Measurements from ENCODE around the gene UBL4B. TPM values are rescaled to one million over a fixed set of nuclear protein-coding genes. Genes with fewer than 3 reads are reported as not detected.

The UBL4B gene, protein sequence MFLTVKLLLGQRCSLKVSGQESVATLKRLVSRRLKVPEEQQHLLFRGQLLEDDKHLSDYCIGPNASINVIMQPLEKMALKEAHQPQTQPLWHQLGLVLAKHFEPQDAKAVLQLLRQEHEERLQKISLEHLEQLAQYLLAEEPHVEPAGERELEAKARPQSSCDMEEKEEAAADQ
- polyA plus RNA-seq: not detected

DNA sequence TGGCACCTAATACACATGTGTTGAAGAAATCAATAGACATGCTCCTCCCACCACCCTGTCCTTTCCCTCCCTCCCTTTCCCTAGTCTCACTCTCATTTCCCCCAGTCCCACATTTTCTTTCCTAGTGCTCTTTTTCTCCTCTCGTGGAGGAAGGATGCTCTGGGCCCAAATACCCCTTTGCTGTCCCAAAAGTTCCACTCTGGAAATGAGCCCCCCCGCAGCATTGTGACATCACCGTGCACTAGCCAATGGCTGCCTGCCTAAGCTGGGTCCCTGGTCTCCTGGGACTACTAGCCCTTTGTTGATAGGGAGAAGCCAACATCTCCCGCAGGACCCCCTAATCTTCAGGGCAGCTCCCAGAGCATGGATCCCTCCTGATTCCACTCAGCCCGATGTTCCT is at the start of gene UBL4B:
Gene UBL4B, plus strand, starts transcription at position 301 of the 400 bp plus-strand sequence. Its CDS starts 92 bp downstream, at position 393.
- Mint-ChIP-seq H3K4me3 (no peak within 1 kb of the TSS), H3K27me3 (ENCODE audit: low read depth in 3 of 3) (peaks cover 0 to 24% (median 9%) of the 10 kb centered on the region in 3 donors), H3K27ac (no peak within 1 kb of the TSS), H3K4me1 (no peaks in the 10 kb centered on the region), H3K9me3 (no peaks in the 10 kb centered on the region), H3K36me3 (no peaks in the 10 kb centered on the region)
- DNase-seq: no peak

GRCh38 chr1:110062612-110063011 is 49.6 kb upstream of the UBL4B start:
- no peak for DNase-seq
- no peak overlapping the region for H3K27ac Mint-ChIP-seq
- peaks cover 6 to 19% (median 10%) of the 10 kb centered on the region in 3 donors for H3K36me3 Mint-ChIP-seq
- no peaks in the 10 kb centered on the region for H3K9me3 Mint-ChIP-seq
- H3K27me3 Mint-ChIP-seq (ENCODE audit: low read depth in 3 of 3): peaks cover 4 to 9% (median 6%) of the 10 kb centered on the region in 3 donors
- H3K4me3 Mint-ChIP-seq: no peak overlapping the region
- H3K4me1 Mint-ChIP-seq: no peaks in the 10 kb centered on the region

DNA sequence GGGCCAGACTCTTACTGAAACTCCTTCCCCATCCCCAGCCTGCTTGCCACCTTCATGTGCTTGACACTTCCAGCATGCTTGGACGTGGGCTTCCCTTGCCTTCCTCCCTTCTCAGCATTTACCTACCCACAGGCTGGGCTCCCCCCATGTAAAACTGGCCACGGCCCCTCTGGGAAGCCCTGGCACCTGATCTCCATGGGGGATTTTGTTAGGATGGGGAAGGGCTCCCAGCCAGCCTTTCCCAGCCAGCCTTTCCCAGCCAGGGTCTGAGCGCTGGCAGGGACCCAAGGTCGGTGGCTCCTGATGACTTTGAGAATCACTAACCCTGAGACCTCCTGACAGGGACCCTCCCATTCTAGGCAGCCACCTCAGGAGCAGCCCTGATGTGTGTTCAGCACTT is 48.5 kb upstream of the UBL4B start:
- no peaks in the 10 kb centered on the region for H3K9me3 Mint-ChIP-seq
- H3K27me3 Mint-ChIP-seq (ENCODE audit: low read depth in 3 of 3): peaks cover 4 to 15% (median 13%) of the 10 kb centered on the region in 3 donors

GRCh38 chr1:110064576-110065337 is 47.5 kb upstream of the UBL4B start:
- DNase-seq: no peak
- no peak overlapping the region for H3K4me3 Mint-ChIP-seq
- H3K27me3 Mint-ChIP-seq (ENCODE audit: low read depth in 3 of 3): peaks cover 4 to 17% (median 13%) of the 10 kb centered on the region in 3 donors
- peaks cover 0 to 12% (median 8%) of the 10 kb centered on the region in 3 donors for H3K36me3 Mint-ChIP-seq
- peaks cover 6 to 8% of the 10 kb centered on the region in 2 donors for H3K4me1 Mint-ChIP-seq
- no peaks in the 10 kb centered on the region for H3K9me3 Mint-ChIP-seq
- no peak overlapping the region for H3K27ac Mint-ChIP-seq

More for the DNA sequence above, 48.5 kb upstream of the UBL4B start:
- no peak overlapping the region for H3K27ac Mint-ChIP-seq
- no peak for DNase-seq
- H3K4me3 Mint-ChIP-seq: no peak overlapping the region
- H3K4me1 Mint-ChIP-seq: peaks cover 4 to 7% of the 10 kb centered on the region in 2 donors
- peaks cover 0 to 13% (median 8%) of the 10 kb centered on the region in 3 donors for H3K36me3 Mint-ChIP-seq

- Mint-ChIP-seq H3K36me3 (peaks cover 0 to 8% (median 8%) of the 10 kb centered on the region in 3 donors), H3K27me3 (ENCODE audit: low read depth in 3 of 3) (peaks cover 4 to 17% (median 14%) of the 10 kb centered on the region in 3 donors), H3K4me1 (peaks cover 6 to 8% of the 10 kb centered on the region in 2 donors), H3K9me3 (no peaks in the 10 kb centered on the region), H3K4me3 (no peak overlapping the region), H3K27ac (no peak overlapping the region)
- no peak for DNase-seq
Observed at GRCh38 chr1:110065841-110066240, 46.4 kb upstream of the UBL4B start.

DNA sequence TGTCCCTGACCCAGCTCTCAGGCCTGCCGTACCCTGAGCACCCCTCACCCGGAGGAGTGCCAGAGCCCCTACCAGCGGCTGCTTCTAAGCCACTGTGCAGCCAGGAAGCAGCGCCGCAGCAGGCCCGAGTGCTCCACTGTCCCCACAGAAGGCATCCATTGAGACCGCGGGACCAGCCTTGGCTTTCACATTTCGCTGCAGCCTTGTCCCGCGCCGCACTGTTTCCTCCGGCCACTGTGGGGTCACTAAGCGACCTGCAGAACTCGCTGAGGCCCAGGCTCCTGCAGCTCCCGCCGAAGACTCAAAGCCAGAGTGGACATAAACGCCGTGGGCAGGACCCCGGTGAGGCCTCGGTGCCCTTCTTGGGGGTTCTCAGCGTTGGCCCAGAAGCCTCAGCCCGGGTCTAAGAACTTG is 44.8 kb upstream of the UBL4B start:
- Mint-ChIP-seq H3K27me3 (ENCODE audit: low read depth in 3 of 3) (peaks cover 4 to 25% (median 18%) of the 10 kb centered on the region in 3 donors), H3K4me1 (peaks cover 6 to 8% of the 10 kb centered on the region in 2 donors), H3K4me3 (no peak overlapping the region), H3K9me3 (no peaks in the 10 kb centered on the region), H3K27ac (no peak overlapping the region), H3K36me3 (peaks cover 0 to 3% (median 0%) of the 10 kb centered on the region in 3 donors)
- no peak for DNase-seq

GRCh38 chr1:110067893-110068645 is 44.2 kb upstream of the UBL4B start:
- Mint-ChIP-seq H3K36me3 (peaks cover 0 to 3% (median 0%) of the 10 kb centered on the region in 3 donors), H3K27me3 (ENCODE audit: low read depth in 3 of 3) (peaks cover 6 to 25% (median 18%) of the 10 kb centered on the region in 3 donors), H3K4me3 (peak overlapping the region; percentile 33 to 74 (median 51)), H3K4me1 (peaks cover 6 to 8% of the 10 kb centered on the region in 2 donors), H3K9me3 (no peaks in the 10 kb centered on the region), H3K27ac (no peak overlapping the region)
- no peak for DNase-seq

DNA sequence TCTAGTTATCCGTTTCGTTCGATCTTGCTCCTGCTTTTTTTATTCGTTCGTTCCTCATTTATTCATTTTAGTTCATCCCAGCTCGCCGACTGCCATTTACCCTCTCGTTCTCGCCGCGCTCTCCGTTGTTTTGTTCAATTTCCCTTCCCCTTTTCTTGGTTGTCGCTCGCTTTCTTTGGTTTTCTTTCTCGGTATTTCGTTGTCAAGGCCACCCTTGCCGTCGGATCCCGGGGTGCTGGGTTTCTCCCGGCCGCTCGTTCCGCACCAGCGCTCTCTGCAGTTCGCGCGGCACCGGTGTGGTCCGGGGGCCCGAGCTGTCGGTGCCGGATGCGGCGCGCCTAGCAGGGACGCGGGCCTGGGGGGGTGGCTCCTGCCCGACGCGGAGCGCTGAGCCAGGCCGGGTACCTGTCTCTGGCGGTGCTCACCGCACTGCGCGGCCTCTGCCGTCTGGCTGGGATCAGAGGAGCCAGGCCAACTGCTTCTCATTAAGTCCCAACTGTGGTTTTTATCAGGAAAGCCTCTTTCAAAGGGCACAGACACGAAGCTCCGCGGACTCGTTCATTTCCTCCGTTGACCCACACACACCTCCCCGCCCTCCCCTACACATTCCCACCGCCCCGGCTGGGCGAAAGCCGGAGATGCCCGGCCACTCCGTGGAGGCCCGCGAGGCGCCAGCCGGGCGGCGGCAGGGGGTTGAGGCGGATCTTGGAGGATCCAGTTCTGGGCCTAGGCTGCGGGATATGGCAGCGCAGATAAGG is 43.4 kb upstream of the UBL4B start:
- H3K9me3 Mint-ChIP-seq: no peaks in the 10 kb centered on the region
- H3K27me3 Mint-ChIP-seq (ENCODE audit: low read depth in 3 of 3): peaks cover 6 to 25% (median 23%) of the 10 kb centered on the region in 3 donors
- peak overlapping the region; percentile 33 to 74 (median 51) for H3K4me3 Mint-ChIP-seq
- peaks cover 6 to 8% of the 10 kb centered on the region in 2 donors for H3K4me1 Mint-ChIP-seq
- DNase-seq: no peak
- H3K36me3 Mint-ChIP-seq: peaks cover 0 to 3% (median 0%) of the 10 kb centered on the region in 3 donors
- no peak overlapping the region for H3K27ac Mint-ChIP-seq

DNA sequence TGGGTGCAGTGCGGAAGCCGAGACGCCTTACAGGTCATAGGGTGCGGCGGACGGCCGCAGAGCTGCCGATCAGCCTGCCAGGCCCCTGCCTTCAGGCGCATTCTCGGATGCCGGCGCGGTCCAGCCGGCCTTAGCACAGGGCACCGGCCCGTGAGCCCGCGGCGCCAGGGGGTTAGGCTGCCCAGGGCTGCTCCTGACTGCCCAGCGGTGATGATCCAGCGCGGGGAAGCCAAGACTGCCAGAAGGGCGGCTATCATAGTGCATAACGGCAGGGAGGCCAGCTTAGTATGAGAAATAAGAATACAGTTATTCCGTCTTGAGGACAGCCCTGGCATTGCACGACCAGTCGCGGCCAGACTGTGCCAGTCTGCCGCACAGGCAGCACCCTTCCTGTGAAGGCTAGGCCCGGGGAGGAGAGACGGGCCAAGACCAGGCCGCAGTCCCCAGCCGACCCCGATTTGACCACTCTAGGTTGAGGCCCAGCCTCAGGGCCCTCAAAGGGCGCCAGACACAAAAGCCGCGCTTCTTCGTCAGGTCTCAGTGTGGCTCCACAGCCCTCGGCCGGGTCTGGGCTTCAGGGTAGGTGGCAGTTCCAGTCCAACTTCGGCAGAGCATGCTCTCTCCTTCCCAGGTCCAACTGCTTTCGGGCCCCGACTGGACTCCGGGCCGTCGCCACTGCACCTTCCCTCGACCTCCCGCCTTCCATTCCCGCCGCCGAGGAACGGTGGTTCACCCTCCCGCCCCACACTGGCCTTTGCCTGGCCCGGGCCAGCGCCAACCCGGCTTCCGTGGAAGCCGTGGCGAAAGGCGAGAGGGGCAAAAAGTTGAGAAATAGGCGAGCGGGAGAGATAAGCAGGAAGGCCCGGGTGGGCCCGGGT is 42.6 kb upstream of the UBL4B start:
- Mint-ChIP-seq H3K27me3 (ENCODE audit: low read depth in 3 of 3) (peaks cover 6 to 25% (median 21%) of the 10 kb centered on the region in 3 donors), H3K27ac (no peak overlapping the region), H3K36me3 (peaks cover 0 to 3% (median 0%) of the 10 kb centered on the region in 3 donors), H3K9me3 (no peaks in the 10 kb centered on the region), H3K4me1 (peaks cover 6 to 8% of the 10 kb centered on the region in 2 donors), H3K4me3 (peak overlapping the region in 1 of 5 donors; percentile 20)
- DNase-seq: no peak

DNA sequence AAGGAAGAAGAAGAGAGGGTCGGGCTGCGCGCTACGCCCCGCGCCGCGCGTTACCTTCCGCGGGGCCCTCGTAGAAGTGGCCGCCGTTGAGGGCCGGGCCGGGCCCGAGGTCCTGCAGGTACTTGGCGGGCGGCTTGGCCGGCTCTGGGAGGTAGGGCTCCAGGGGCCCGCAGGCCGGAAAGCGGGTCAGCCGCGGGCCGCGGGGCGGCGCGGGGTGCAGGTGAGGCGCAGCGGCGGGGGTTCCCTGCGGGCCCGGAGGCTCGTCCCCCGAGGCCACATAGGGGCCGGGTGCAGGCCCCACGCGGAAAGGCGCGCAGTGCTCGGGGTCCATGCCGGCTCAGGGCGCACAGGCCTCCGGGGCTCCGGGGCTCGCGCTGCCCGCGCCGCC is 42.0 kb upstream of the UBL4B start:
- Mint-ChIP-seq H3K9me3 (no peaks in the 10 kb centered on the region), H3K4me1 (peaks cover 6 to 8% of the 10 kb centered on the region in 2 donors), H3K27me3 (ENCODE audit: low read depth in 3 of 3) (peaks cover 6 to 25% (median 20%) of the 10 kb centered on the region in 3 donors), H3K27ac (no peak overlapping the region), H3K36me3 (peaks cover 0 to 3% (median 0%) of the 10 kb centered on the region in 3 donors), H3K4me3 (no peak overlapping the region)
- DNase-seq: no peak

DNA sequence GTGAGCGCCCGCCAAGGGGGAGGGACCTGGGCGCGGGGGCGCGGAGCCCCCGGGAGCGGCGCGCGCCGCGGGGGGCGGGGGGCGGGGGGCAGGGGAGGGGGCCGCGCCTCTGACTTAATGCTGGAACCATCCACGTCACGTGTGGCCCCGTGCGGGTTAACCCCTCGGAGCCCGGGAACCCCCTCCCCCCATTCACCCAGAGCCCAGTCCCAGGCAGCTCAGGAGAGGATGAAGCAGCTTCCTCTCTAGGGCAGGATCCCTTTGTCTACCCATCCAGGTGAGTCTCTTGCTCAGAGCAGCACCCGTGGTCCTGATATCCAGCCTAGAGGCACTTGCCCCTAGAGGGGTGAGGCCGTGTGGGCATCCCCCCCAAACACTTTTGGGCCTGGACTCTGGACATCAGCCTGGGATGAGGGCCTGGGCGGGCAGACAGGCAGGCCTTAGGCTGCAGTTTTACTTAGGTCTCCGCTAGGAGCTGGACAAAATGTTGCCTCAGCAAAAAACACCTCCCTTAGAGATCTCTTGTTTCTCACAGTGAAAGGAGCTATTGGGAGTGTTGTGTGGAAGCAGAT is 41.5 kb upstream of the UBL4B start, which contains the start of gene ALX3:
Gene ALX3, minus strand, starts transcription at position 2 of the 572 bp plus-strand sequence. CDS start 60 bp downstream, outside the sequence.
- Mint-ChIP-seq H3K4me3 (peak within 1 kb of the TSS in 1 of 5 donors; percentile 20), H3K27me3 (ENCODE audit: low read depth in 3 of 3) (peaks cover 6 to 25% (median 20%) of the 10 kb centered on the region in 3 donors), H3K9me3 (no peaks in the 10 kb centered on the region), H3K4me1 (peaks cover 6 to 8% of the 10 kb centered on the region in 2 donors), H3K27ac (no peak within 1 kb of the TSS), H3K36me3 (peaks cover 0 to 3% (median 0%) of the 10 kb centered on the region in 3 donors)
- no peak for DNase-seq

GRCh38 chr1:110074166-110074565 is 38.1 kb upstream of the UBL4B start:
- DNase-seq: no peak
- Mint-ChIP-seq H3K27ac (no peak overlapping the region), H3K27me3 (ENCODE audit: low read depth in 3 of 3) (peaks cover 2 to 20% (median 10%) of the 10 kb centered on the region in 3 donors), H3K4me3 (no peak overlapping the region), H3K36me3 (no peaks in the 10 kb centered on the region), H3K4me1 (peaks cover 0 to 2% of the 10 kb centered on the region in 2 donors), H3K9me3 (no peaks in the 10 kb centered on the region)

Measured in immature natural killer cell (primary cell).